Activated T-cell treated with anti-CD3 and anti-CD28 coated beads, Interleukin-2, amount 50 U/mL, for 24 hours (primary cell): ENCODE data around the gene PDE6D.
A peak's percentile ranks its signal among the peaks of the same experiment; 100 is the strongest.
"Not testable (repeated sequence)": the region's sequence is repeated elsewhere in the genome, so short reads cannot be mapped to it uniquely, and the experiment has no call there.

ENCODE experiments used
- DNase-seq: peaks from one replicate; pipeline ENCODE4 v3.0.0-alpha.2; 2020
- H3K27ac Mint-ChIP-seq: 2 replicates; pipeline ENCODE4 v1.8.0; 2020; ENCODE audit warnings: mild to moderate bottlenecking, mixed read lengths
- H3K27me3 Mint-ChIP-seq: 2 replicates; pipeline ENCODE4 v1.8.0; 2020; ENCODE audit warnings: mixed read lengths
- H3K36me3 Mint-ChIP-seq: 2 replicates; pipeline ENCODE4 v1.8.0; 2020; ENCODE audit warnings: low read depth, mixed read lengths
- H3K4me1 Mint-ChIP-seq: 2 replicates; pipeline ENCODE4 v1.8.0; 2020; ENCODE audit warnings: low read depth, mixed read lengths
- H3K4me3 Mint-ChIP-seq: 2 replicates; pipeline ENCODE4 v1.8.0; 2020; ENCODE audit warnings: mild to moderate bottlenecking, moderate library complexity, mixed read lengths
- H3K9me3 Mint-ChIP-seq: 2 replicates; pipeline ENCODE4 v1.8.0; 2020; ENCODE audit warnings: mixed read lengths

PDE6D gene

GRCh38 chr2:231717281-231718171, 63.6 kb downstream of the PDE6D start:
- peaks cover 27% of the 10 kb centered on the region for H3K4me1 Mint-ChIP-seq
- H3K9me3 Mint-ChIP-seq: no peaks in the 10 kb centered on the region
- H3K27me3 Mint-ChIP-seq: no peaks in the 10 kb centered on the region
- no peak for DNase-seq
- peak overlapping the region; percentile 64 for H3K27ac Mint-ChIP-seq
- peaks cover 25% of the 10 kb centered on the region for H3K36me3 Mint-ChIP-seq
- no peak overlapping the region for H3K4me3 Mint-ChIP-seq

DNA sequence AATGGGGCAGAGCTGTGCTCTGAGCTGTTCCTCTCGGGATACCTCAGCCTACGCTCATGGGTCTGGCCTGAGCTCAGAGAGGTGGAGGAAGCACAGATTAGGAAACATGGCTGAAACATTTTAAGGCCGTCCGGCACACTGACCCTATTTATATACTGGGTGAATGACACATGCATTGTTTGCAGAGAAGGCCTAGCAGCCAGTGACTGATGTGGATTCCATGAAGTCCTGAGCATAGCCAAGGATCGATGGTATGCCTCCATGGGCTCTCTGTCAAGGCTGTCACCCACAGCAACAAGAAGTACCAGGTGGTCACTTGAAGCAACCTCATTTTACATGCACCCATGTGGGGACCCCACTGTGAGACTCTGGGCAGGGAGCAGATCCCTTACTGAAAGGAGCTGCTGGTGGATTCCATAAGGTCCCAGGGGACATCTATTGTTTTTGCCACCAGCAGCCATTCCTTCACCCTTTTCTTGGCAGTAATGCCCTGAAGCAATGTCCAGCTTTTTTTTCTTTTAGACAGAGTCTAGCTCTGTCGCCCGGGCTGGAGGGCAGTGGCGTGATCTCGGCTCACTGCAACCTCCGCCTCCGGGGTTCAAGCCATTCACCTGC, 64.3 kb downstream of the PDE6D start:
- DNase-seq: no peak
- Mint-ChIP-seq H3K27me3 (no peaks in the 10 kb centered on the region), H3K9me3 (no peaks in the 10 kb centered on the region), H3K4me1 (peaks cover 35% of the 10 kb centered on the region), H3K4me3 (no peak overlapping the region), H3K27ac (peak overlapping the region; percentile 70), H3K36me3 (peaks cover 32% of the 10 kb centered on the region)

DNA sequence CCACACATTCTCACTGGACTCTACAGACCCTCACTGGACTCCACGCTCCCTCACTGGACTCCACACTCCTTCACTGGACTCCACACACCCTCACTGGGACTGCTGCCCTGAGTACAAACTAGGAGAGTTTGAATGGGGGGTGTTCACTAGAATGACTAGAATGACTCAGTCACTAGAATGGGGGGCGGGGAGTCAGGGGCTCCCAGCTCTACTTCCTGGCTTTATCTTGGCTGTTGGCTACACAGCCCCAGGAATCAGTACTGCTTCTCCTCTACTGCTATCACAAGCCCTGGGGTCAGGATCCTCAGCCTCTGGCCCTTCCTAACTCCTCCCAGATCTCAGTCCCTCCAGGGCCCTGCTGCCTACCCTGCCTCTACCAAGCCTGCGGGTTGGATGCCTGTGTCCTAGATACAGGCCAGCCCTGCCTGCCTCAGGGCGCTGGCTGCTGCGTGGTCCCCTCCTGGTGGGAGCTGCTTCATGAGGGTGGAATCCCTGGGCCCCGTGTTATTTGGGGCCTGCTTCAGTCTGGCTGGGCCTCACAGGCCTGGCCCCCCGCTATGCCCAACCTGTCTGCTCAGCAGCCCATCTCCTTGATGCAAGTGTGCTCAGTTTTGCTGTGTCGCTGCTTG, 65.0 kb downstream of the PDE6D start:
- Mint-ChIP-seq H3K4me1 (peaks cover 40% of the 10 kb centered on the region), H3K27ac (peak overlapping the region; percentile 98), H3K4me3 (peak overlapping the region; percentile 13), H3K36me3 (peaks cover 39% of the 10 kb centered on the region), H3K27me3 (no peaks in the 10 kb centered on the region), H3K9me3 (no peaks in the 10 kb centered on the region)
- no peak for DNase-seq

DNA sequence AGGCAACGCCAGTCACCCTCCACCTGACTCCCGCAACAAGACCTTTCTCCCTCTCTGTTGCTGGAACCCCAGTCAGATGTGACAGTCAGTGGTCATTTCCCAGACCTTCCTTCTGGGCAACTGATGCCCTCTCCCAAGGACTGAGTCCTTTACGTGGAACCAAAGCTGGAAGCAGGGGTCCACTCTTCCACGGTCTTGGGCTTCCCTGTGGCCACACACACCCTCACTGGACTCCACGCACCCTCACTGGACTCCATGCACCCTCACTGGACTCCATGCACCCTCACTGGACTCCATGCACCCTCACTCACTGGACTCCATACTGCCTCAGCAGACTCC, 65.6 kb downstream of the PDE6D start:
- H3K4me1 Mint-ChIP-seq: peaks cover 40% of the 10 kb centered on the region
- peaks cover 44% of the 10 kb centered on the region for H3K36me3 Mint-ChIP-seq
- H3K27me3 Mint-ChIP-seq: no peaks in the 10 kb centered on the region
- H3K9me3 Mint-ChIP-seq: no peaks in the 10 kb centered on the region
- H3K27ac Mint-ChIP-seq: peak overlapping the region; percentile 98
- H3K4me3 Mint-ChIP-seq: no peak overlapping the region
- no peak for DNase-seq

GRCh38 chr2:231714639-231715498, 66.2 kb downstream of the PDE6D start:
- peak overlapping the region; percentile 98 for H3K27ac Mint-ChIP-seq
- no peaks in the 10 kb centered on the region for H3K9me3 Mint-ChIP-seq
- no peaks in the 10 kb centered on the region for H3K27me3 Mint-ChIP-seq
- DNase-seq: peak; percentile 88
- H3K4me3 Mint-ChIP-seq: peak overlapping the region; percentile 48
- peaks cover 46% of the 10 kb centered on the region for H3K36me3 Mint-ChIP-seq
- peaks cover 40% of the 10 kb centered on the region for H3K4me1 Mint-ChIP-seq

DNA sequence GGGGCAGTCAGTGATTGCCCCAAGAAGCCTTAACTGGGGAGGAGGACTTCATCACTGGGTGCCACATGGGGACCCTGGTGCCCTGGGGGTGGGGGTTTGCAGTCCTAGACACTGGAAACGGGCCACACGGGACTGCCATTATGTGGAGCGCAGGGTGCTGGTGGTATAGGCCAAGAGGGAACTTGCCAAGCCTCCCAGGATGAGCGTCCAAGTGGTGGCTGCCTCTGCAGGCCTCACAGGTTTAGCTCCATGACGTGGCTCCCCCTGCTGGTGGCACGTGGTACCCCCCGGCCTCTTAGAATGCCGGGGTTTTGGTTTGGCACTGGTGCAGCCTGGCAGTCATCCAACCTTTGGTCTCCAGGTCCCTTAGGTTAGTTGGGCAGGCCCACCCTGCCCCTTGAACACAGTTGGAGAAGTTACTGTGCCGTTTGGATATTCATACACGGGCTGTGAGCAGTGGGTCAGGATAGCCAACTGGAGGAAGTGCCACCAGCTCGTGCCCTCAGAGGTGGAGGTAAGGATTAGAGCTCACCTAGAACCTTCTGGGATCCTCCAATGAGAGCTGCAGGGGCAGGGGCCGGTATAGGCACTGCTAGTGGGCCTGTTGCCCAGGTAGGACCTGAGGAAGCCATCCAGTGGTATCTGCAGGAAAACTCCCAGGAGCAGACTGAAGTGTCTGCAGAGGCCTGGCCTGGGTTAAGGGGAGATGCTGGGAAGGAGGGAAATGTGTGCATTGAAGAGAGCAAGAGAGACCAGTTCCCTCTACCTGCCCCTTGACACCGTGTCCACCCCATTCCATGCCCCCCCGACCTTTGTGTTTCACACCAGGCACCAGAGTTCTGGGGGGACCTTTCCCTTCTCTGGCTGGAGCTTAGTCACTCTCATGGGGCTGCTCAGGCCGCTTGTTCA, 67.1 kb downstream of the PDE6D start:
- Mint-ChIP-seq H3K27me3 (no peaks in the 10 kb centered on the region), H3K4me1 (peaks cover 40% of the 10 kb centered on the region), H3K9me3 (no peaks in the 10 kb centered on the region), H3K4me3 (peak overlapping the region; percentile 99), H3K36me3 (peaks cover 53% of the 10 kb centered on the region), H3K27ac (peak overlapping the region; percentile 98)
- DNase-seq: peak; percentile 93

DNA sequence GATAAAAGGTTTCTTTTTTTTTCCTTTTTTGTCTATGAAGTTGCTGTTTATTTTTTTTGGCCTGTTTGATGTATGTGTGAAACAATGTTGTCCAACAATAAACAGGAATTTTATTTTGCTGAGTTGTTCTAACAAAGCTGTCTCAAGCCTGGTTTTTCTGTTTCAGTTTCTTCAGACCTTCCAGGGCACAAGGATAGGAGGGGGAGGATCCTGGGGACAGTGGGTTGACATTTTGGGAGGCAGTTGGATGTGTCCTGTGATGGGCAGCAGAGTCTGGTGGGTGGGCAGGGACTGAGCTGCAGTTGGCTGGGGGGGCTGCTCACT, 67.7 kb downstream of the PDE6D start:
- not testable (repeated sequence) for H3K9me3 Mint-ChIP-seq, DNase-seq, H3K27me3 Mint-ChIP-seq
- peak overlapping the region; percentile 99 for H3K4me3 Mint-ChIP-seq
- H3K4me1 Mint-ChIP-seq: peaks cover 40% of the 10 kb centered on the region
- peaks cover 57% of the 10 kb centered on the region for H3K36me3 Mint-ChIP-seq
- H3K27ac Mint-ChIP-seq: peak overlapping the region; percentile 98

GRCh38 chr2:231712451-231713021, 68.5 kb downstream of the PDE6D start:
- not testable (repeated sequence) for H3K9me3 Mint-ChIP-seq, H3K27me3 Mint-ChIP-seq
- DNase-seq: peak; percentile 69
- peak overlapping the region; percentile 98 for H3K27ac Mint-ChIP-seq
- H3K4me1 Mint-ChIP-seq: peaks cover 38% of the 10 kb centered on the region
- H3K36me3 Mint-ChIP-seq: peaks cover 59% of the 10 kb centered on the region
- peak overlapping the region; percentile 99 for H3K4me3 Mint-ChIP-seq

- peak overlapping the region; percentile 99 for H3K4me3 Mint-ChIP-seq
- no peaks in the 10 kb centered on the region for H3K27me3 Mint-ChIP-seq
- H3K4me1 Mint-ChIP-seq: peaks cover 35% of the 10 kb centered on the region
- H3K36me3 Mint-ChIP-seq: peaks cover 64% of the 10 kb centered on the region
- H3K9me3 Mint-ChIP-seq: no peaks in the 10 kb centered on the region
- peak overlapping the region; percentile 98 for H3K27ac Mint-ChIP-seq
- DNase-seq: peak; percentile 47
Measured at GRCh38 chr2:231711677-231712450, 69.2 kb downstream of the PDE6D start.

DNA sequence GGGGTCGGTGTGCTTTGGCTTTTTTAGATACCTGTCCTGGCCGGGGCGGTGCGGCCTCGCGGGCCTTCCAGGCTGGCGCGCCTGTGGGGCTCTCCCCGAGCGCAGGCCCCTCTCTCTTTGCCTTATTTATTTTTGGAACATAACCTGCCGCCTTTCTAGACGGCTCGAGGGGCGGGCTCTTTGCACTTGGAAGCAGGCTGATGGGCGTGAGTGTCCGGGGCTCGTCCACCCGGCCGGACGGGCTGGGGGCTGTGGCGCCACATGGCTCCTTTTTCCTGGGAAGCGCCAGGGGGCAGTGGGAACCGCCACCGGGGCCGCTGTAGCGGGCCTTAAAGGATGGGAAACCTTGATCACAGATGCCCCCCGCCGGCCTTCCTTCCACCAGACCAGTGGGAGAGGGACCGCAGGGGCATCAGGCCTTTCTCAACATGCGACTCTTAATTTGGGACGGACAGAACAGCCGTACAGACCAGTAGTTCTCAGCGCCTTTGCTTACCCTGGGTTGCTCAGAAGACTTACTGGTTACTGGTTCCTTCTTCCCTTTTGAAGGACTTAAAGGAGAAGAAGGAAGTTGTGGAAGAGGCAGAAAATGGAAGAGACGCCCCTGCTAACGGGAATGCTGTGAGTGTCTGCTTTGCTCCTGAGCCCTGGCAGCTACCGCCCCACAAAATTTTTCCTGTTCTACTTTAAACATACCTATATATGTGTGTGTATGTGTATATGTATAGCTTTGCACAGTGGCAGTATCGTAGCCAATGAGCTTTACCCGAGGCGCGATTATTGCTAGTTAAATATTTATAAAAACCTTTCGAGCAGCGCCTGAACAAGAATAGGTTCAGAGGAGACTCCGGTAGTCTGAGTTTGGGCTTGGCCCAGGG, 70.0 kb downstream of the PDE6D start:
- no peaks in the 10 kb centered on the region for H3K27me3 Mint-ChIP-seq
- peak overlapping the region; percentile 98 for H3K27ac Mint-ChIP-seq
- H3K4me1 Mint-ChIP-seq: peaks cover 40% of the 10 kb centered on the region
- H3K4me3 Mint-ChIP-seq: peak overlapping the region; percentile 99
- no peak for DNase-seq
- H3K36me3 Mint-ChIP-seq: peaks cover 72% of the 10 kb centered on the region
- H3K9me3 Mint-ChIP-seq: no peaks in the 10 kb centered on the region

- Mint-ChIP-seq H3K4me1 (peaks cover 42% of the 10 kb centered on the region), H3K27me3 (no peaks in the 10 kb centered on the region), H3K36me3 (peaks cover 72% of the 10 kb centered on the region), H3K4me3 (peak overlapping the region; percentile 99), H3K27ac (peak overlapping the region; percentile 99), H3K9me3 (no peaks in the 10 kb centered on the region)
- peak; percentile 94 for DNase-seq
Measured at GRCh38 chr2:231709981-231710798, 70.9 kb downstream of the PDE6D start.
